HG03342 (cell line): ENCODE results near the gene LAMA2.
"Not testable (repeated sequence)": the region's sequence is repeated elsewhere in the genome, so short reads cannot be mapped to it uniquely, and the experiment has no call there.

Source experiments
- ATAC-seq: cut with Tn5 transposase; IDR thresholded peaks from one replicate; pipeline ENCODE4 v1.9.1; 2021; ENCODE audit warnings: mild to moderate bottlenecking, moderate library complexity; ENCODE audit not compliant: unreplicated experiment

LAMA2 gene

GRCh38 chr6:129069006-129069405 is 186.1 kb downstream of the LAMA2 start:
- ATAC-seq = no peak

GRCh38 chr6:129073051-129073450 is 190.1 kb downstream of the LAMA2 start:
- no peak for ATAC-seq

- no peak for ATAC-seq
These were observed 190.9 kb downstream of the LAMA2 start for GRCh38 chr6:129073691-129074395.

- no peak for ATAC-seq
These were observed 201.5 kb downstream of the LAMA2 start for GRCh38 chr6:129084406-129084805.

- not testable (repeated sequence) for ATAC-seq
These were observed 205.5 kb downstream of the LAMA2 start for GRCh38 chr6:129088481-129088880.

GRCh38 chr6:129089357-129089756 is 206.4 kb downstream of the LAMA2 start:
- ATAC-seq = no peak

- no peak for ATAC-seq
These were observed 211.2 kb downstream of the LAMA2 start for GRCh38 chr6:129094147-129094546.

GRCh38 chr6:129096651-129097290 is 213.8 kb downstream of the LAMA2 start:
- ATAC-seq = no peak

GRCh38 chr6:129098061-129098553 is 215.2 kb downstream of the LAMA2 start:
- no peak for ATAC-seq

- ATAC-seq = no peak
These were observed 216.8 kb downstream of the LAMA2 start for GRCh38 chr6:129099696-129100095.

GRCh38 chr6:129100164-129100563 is 217.2 kb downstream of the LAMA2 start:
- no peak for ATAC-seq

GRCh38 chr6:129102741-129103140 is 219.8 kb downstream of the LAMA2 start:
- no peak for ATAC-seq

GRCh38 chr6:129104131-129104530 is 221.2 kb downstream of the LAMA2 start:
- ATAC-seq = no peak

GRCh38 chr6:129104560-129104959 is 221.6 kb downstream of the LAMA2 start:
- ATAC-seq = no peak

- ATAC-seq = no peak
These were observed 222.1 kb downstream of the LAMA2 start for GRCh38 chr6:129105035-129105434.

- no peak for ATAC-seq
These were observed 222.9 kb downstream of the LAMA2 start for GRCh38 chr6:129105793-129106192.

- no peak for ATAC-seq
These were observed 225.4 kb downstream of the LAMA2 start for GRCh38 chr6:129108337-129108736.

GRCh38 chr6:129110690-129111343 is 227.9 kb downstream of the LAMA2 start:
- ATAC-seq = no peak

GRCh38 chr6:129111346-129111745 is 228.4 kb downstream of the LAMA2 start:
- ATAC-seq = no peak

- no peak for ATAC-seq
These were observed 228.9 kb downstream of the LAMA2 start for GRCh38 chr6:129111853-129112252.

GRCh38 chr6:129112591-129112990 is 229.7 kb downstream of the LAMA2 start:
- ATAC-seq = no peak

GRCh38 chr6:129113637-129114036 is 230.7 kb downstream of the LAMA2 start:
- no peak for ATAC-seq
